Measurements from ENCODE around the gene ZPBP.

GRCh38 chr7:49928787-49929186, 164.3 kb downstream of the ZPBP start:
- TF ChIP-seq ZBTB1 (tag by site-specific recombination; IDR thresholded peaks at IDR 0.05) (no peak), ZFP3 (tag by site-specific recombination; IDR thresholded peaks at IDR 0.05; ENCODE audit: low read depth) (no peak), BCL11B (tag by site-specific recombination; IDR thresholded peaks at IDR 0.05; ENCODE audit: low read depth) (no peak), ZNF623 (tag by site-specific recombination; IDR thresholded peaks at IDR 0.05) (no peak), ZNF146 (tag by site-specific recombination; IDR thresholded peaks at IDR 0.05) (no peak), CTCF (tag by site-specific recombination; IDR thresholded peaks at IDR 0.05) (no peak)
